Stimulated activated CD8-positive, alpha-beta memory T cell treated with anti-CD3 and anti-CD28 coated beads, Interleukin-4, amount 100 ng/mL, for 24 hours (primary cell): ENCODE results near the gene HYAL1.
A peak's percentile ranks its signal among the peaks of the same experiment; 100 is the strongest.
"Not testable (repeated sequence)": the region's sequence is repeated elsewhere in the genome, so short reads cannot be mapped to it uniquely, and the experiment has no call there.

Experiments used
- DNase-seq: peaks from one replicate; pipeline ENCODE4 v3.0.0-alpha.2; 2020; ENCODE audit warnings: low read depth

Gene HYAL1

GRCh38 chr3:50318615-50319014 lies 15.2 kb upstream of the HYAL1 start:
- no peak for DNase-seq

DNA sequence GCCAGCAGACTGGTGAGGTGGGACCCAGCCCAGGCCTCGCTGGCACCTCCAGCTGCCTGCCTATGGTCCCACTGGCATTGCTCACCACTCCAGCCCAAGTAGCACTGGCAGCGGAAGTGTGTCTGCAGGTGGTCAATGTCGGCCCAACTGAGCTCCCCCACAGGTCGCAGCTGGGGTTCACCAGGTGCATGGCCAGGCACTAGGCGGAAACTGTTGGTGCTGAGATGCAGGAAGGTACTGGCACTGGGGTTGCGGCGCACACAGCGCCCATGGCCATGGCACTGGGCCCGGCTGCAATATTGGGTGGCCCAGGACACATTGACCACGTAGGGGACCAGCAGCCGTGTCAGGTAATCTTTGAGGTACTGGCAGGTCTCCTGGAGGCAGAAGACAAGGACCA lies 14.8 kb upstream of the HYAL1 start:
- no peak for DNase-seq

DNA sequence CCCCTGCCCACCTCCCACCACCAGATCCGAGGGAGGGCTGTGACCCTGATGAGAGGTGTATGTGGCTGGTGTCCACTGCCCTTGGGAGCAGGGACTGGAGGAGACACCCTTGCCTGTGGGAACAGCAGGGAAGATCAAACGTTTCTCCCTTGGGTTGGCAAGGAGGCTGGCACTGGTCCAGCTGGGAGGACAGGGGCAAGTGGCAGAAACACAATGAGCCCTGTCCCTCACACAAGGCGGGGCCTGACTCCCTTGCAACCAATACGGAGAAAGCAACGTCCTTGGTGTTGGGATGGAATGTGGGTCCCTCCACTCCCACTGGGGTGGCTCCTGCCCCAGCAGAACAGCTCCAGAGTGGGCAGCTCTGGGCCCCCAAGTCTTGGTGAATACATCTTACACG lies 13.9 kb upstream of the HYAL1 start:
- DNase-seq: no peak

GRCh38 chr3:50316657-50317242 lies 13.4 kb upstream of the HYAL1 start:
- peak; percentile 51 for DNase-seq

GRCh38 chr3:50314816-50315215 lies 11.4 kb upstream of the HYAL1 start:
- DNase-seq: no peak

DNA sequence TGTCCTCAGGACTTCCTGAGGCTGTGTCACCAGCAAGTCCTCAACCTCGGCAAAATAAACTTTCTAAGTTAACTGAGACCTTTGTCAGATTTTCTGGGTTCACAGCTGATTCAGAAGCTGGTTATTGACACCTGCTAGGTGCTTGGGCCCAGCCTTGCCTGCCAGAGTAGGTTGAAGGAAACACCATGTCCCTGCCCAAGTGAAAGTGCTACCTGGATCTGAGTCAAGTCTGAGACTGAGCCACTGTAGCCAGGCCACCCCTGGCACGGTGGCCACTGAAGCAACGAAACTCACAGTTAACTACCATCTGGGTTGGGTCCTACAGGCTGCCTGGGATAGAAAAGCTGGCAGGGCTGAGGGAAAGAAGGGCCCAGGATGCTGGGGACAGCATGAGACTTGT lies 11.0 kb upstream of the HYAL1 start:
- DNase-seq: no peak

DNA sequence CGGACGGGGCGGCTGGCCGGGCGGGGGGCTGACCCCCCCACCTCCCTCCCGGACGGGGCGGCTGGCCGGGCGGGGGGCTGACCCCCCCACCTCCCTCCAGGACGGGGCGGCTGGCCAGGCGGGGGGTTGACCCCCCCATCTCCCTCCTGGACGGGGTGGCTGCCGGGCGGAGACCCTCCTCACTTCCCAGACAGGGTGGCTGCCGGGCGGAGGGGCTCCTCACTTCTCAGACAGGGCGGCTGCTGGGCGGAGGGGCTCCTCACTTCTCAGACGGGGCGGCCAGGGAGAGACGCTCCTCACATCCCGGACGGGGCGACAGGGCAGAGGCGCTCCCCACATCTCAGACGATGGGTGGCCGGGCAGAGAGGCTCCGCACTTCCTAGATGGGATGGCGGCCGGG lies 8.7 kb upstream of the HYAL1 start:
- not testable (repeated sequence) for DNase-seq

- no peak for DNase-seq
Observed at GRCh38 chr3:50304601-50305000, 1.2 kb upstream of the HYAL1 start.

DNA sequence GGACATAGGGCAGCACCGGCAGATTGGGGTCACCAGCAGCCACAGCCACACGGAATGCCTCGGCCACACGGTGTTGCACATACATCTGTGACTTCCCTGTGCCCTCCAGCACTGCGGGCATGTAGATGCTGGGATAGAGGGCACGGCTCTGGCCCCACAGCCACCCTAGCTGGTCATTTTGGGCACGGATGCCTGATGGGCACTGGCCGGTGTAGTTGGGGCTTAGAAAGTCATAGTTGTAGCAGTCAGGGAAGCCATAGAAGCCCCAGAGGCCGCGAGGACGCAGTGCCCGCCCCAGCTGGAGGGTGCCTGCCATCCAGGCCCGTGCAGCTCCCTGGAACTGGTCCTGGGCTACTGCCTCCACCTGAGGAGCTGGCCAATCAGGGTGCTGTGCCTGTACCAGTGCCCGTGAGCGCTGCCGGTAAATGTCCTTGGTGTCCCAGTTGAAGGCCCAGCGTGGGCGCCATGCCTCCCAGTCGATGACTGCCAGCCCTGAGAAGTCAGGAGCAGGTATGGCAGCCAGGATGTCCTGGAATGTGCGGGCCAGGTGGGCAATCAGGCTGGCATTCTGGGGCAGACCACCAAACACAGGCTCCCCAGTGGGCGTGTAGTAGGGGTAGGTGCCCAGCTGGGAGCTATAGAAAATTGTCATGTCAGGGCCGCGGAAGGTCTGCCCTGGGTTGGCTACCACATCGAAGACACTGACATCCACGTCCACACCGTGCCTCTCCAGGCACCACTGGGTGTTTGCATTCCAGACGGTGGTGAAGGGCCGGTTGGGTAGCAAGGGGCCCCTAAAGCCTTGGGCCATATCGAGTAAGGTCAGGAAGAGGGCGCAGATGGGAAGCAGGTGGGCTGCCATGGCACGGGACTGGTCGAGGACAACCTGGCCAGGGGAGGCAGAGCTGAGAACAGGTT lies 1.0 kb downstream of the HYAL1 start:
- DNase-seq: no peak

DNA sequence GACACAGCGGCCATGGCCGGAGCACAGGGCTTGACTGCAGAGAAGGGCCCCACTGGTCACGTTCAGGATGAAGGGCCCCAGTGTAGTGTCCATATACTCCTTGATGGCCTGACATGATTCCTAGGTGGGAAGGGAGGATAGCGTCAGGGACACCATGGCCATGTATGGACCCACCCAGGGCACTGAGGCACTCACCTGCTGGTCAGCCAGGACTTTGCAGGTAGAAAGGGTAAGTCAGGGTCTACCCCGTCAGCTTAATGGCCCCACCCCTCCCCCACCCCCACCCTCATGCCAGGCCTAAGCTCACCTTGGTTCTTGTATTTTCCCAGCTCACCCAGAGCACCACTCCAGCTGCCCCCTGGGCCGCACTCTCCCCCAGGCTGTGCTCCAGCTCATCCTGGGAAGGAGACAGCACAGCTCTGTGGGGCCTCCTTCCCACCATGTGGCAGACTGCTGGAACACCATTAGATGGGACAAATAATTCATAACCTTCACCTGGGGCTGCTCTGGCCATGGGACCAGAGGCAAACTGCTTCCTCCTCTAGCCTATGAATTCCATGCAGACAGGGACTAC lies 2.6 kb downstream of the HYAL1 start:
- DNase-seq: no peak

GRCh38 chr3:50299929-50300680 lies 3.3 kb downstream of the HYAL1 start:
- DNase-seq: no peak

DNA sequence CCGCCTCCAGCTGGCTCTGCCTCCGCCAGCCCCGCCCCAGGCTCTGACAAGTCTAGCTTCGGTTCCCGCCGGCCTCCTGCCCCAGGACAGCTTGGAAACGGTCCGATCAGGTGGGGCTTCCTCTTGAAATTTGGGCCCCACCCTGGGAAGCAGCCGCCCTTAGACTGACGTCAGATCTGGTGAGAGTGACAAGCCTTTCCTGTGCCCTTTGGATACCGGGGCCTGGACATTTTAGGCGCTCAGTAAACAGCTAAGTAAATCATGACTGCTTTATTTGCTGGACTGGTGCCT lies 3.8 kb downstream of the HYAL1 start:
- no peak for DNase-seq

DNA sequence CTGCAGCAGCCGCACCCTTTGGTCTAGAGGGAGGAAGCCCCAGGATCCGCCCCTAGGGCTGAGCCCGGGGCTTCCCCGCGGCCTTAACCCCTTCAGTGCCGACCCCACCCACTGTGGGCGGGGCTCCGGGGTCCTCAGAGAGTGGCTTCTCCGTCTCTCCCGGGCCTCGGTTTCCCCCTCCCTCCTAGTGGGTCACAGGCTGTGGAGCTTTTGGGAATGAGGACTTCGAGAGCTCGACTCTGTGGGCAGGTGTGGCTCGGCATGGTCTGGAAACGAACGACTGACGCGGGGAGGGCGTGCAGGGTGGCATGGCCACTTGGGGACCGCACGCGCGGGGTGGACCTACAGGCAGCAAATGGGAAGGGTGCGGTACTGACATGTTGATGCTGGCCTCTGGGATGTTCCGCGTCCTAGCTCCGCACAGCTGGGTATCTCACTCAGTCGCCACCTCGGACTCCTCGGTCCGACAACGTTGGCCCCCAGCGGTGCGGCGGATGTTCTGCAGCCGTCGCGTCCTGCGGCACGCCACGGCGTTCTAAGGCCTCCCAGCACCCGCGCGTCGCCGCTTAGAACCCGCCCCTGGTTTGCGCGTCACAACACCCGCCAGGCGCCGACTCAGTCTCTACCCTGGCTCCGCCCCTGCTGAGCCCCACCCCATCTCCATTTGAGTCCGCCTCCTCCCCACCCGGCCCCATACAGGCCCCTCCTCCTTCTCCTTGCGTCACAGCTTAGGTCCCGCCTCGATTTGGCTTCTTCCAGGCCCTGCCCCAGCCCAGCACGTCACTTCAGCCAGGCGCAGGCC lies 4.3 kb downstream of the HYAL1 start, which contains the start of the genes HYAL3 and NAA80:
Gene HYAL3, minus strand, starts transcription at position 570 of the 802 bp plus-strand sequence. CDS start 3,803 bp downstream, outside the sequence.
Gene NAA80, minus strand, starts transcription at position 570 of the 802 bp plus-strand sequence. CDS start 1,942 bp downstream, outside the sequence.
- DNase-seq: peak; percentile 98

DNA sequence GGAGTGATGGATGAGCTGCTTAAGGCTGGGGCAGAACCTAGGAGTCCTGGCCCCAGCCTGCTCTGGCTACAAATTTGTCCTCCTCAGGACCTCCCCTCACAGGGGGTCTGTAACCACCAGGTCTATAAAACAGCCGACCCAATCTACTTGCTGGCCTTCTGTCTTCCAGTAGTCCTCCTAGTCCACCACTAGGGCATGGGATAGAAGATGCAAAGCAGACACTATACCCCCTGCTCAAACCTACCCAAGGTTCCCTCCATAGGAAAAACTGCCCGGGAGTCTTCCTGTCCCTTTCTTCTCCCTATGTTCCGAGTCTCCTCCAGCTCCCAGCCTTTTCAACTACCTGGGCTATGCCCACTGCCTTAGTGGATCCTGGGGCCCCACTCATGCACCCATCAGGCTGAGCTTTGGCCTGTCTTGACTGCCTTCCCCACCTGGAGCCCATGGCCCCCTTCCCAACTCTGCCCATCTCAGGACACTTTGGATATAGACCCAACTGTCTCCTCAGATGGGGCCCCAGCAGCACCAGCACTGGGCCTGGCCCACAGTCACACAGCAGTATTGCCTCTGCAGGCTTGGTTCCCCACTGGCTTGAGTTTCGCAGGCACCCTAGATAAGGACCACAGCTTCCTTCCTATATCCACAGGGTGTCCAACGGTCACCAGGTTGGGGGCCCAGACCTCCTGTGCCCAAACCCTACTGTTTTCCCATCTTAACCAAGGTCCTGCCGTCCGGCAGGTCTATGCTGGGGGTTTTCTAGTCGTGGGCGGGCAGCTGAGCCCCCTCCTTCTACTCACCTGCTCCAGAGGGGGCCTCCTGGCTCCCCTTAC lies 5.3 kb downstream of the HYAL1 start:
- DNase-seq: no peak

DNA sequence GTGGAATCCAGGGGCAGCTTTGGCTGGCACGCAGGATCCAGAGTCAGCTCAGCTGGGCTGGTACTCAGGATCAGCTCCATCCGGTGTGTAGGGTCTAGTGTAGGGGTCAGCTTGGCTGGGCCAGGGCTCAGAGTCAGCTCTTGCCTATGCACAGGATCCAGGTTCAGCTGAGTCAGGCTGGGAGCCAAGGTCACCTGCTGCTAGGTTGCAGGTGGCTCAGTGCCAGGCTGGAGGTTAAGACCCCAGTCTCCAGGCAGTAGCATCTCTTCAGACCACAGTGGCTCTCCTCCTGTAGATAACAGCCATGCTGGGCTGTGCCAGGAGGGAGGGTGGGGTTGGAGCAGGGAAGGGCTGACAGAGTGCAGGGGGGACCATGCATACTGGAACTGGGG lies 6.0 kb downstream of the HYAL1 start:
- no peak for DNase-seq

GRCh38 chr3:50296721-50297383 lies 6.5 kb downstream of the HYAL1 start:
- no peak for DNase-seq

DNA sequence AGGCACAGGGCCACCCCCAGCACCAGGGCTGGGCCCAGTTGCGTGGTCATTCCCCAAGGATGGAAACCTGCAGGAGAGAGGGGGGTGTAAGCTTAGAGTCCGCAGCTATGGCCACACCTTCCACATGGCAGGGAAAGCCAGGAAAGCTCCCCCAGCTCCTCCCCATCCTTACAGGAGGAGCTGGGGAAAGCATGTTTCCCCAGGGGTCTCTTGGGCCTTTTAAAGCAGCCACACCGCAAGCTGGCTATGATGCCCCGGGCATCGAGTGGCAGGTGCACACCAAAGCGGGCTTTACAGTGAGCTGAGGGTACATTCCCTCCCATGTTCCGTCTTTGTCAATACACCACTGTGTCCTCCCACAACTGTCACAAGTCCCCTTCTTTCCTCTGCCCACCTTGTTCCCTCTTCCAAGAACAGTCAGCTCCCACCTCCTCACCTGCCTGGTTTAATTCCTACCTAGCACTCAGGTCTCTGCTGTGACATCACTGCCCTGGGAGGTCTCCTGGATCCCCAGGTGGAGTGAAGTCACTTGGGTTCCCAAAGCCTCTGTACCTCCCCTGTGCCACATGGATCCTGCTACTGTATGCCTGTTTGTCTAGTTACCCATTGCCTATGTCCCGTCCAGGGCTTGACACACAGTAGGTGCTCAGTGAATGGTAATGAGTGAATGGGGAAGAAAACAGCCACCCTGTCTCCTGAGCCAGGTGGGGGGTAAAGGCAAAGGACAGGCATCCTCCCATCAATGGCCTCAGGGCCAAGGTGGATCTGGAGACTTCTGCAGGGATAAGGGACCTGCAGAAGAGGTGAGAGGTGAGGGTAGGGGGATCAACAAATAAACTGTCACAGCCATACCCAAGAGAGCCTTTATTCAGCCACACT lies 7.6 kb downstream of the HYAL1 start:
- no peak for DNase-seq

DNA sequence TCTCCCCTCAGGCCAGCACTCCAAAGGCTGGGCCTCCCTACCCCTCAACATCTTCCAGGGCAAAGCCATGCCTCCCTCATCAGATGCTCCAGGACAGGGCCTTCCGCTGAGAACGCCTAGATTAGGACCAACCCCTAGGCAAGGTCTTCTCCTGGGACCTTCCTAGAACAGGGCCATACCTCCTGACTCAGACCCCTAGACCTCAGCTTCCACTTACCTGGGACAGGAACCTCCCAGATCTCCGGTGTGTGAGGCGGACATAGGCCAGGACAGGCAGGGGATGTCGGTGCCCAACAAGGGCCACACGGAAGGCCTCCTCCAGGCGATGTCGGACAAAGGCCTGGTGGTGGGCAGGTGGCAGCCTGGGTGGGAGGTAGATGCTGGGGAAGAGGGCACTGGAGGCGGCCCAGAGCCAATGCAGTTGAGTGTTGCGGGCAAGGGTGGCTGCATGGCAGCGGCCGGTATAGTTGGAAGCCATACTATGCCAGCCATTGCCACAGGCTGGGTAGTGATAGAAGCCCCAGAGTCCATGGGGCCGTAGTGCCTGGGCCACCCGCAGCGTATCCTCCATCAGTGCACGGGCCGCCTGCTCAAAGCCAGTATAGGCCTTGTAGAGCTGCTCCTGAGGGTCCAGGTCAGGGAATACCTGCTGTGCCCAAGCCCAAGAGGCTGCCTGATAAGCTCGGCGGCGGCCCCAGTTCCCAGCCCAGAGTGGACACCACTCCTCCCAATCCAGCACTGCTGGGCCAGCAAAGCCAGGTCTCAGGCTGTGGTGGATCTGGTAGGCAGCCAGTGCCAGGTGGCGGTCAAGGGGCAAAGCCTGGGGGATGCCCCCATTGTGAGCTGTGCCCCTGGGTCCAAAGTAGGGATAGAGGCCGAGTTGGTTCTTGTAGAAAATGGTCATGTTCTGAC lies 8.6 kb downstream of the HYAL1 start:
- no peak for DNase-seq
